HG02973 (cell line): ENCODE results near the gene HOXA4.

Experiments
- ATAC-seq: cut with Tn5 transposase; IDR thresholded peaks from one replicate; pipeline ENCODE4 v1.9.1; 2021; ENCODE audit warnings: moderate library complexity; ENCODE audit not compliant: unreplicated experiment

HOXA4 gene

GRCh38 chr7:27147199-27148030 is 16.9 kb upstream of the HOXA4 start, which contains the start of gene HOXA6:
HOXA6 (minus strand) TSS chr7:27147774; CDS start chr7:27147749, 25 bp downstream.
- no peak for ATAC-seq

- ATAC-seq: no peak
Observed at GRCh38 chr7:27146491-27147198, 16.1 kb upstream of the HOXA4 start.

GRCh38 chr7:27145914-27146412 is 15.4 kb upstream of the HOXA4 start:
- no peak for ATAC-seq

- no peak for ATAC-seq
Observed at GRCh38 chr7:27145165-27145913, 14.8 kb upstream of the HOXA4 start.

- ATAC-seq: no peak
Observed at GRCh38 chr7:27144781-27145164, 14.2 kb upstream of the HOXA4 start.

GRCh38 chr7:27143950-27144780 is 13.6 kb upstream of the HOXA4 start:
- ATAC-seq: no peak

GRCh38 chr7:27143023-27143949 is 12.7 kb upstream of the HOXA4 start, which contains the start of gene HOXA5:
HOXA5 (minus strand) TSS chr7:27143681; CDS start chr7:27143607, 74 bp downstream.
- no peak for ATAC-seq

GRCh38 chr7:27142580-27143022 is 12.0 kb upstream of the HOXA4 start:
- ATAC-seq: no peak

GRCh38 chr7:27141923-27142579 is 11.5 kb upstream of the HOXA4 start:
- no peak for ATAC-seq

GRCh38 chr7:27141137-27141922 is 10.8 kb upstream of the HOXA4 start:
- ATAC-seq: no peak

GRCh38 chr7:27140126-27140857 is 9.7 kb upstream of the HOXA4 start:
- no peak for ATAC-seq

- no peak for ATAC-seq
Observed at GRCh38 chr7:27139334-27140125, 9.0 kb upstream of the HOXA4 start.

- ATAC-seq: no peak
Observed at GRCh38 chr7:27138985-27139333, 8.4 kb upstream of the HOXA4 start.

- no peak for ATAC-seq
Observed at GRCh38 chr7:27138472-27138871, 7.9 kb upstream of the HOXA4 start.

GRCh38 chr7:27137640-27138315 is 7.2 kb upstream of the HOXA4 start:
- no peak for ATAC-seq

- no peak for ATAC-seq
Observed at GRCh38 chr7:27134392-27134791, 3.8 kb upstream of the HOXA4 start.
